Stimulated activated CD4-positive, alpha-beta T cell treated with anti-CD3 and anti-CD28 coated beads, TNF-alpha, amount 100 ng/mL, for 48 hours (primary cell): ENCODE measurements around the gene LINC01488.

Experiments
- DNase-seq, 3 donors: peaks; one replicate each; pipeline ENCODE4 v3.0.0-alpha.2; 2020; ENCODE audit warnings: low read depth in 3 of 3

Gene LINC01488

DNA sequence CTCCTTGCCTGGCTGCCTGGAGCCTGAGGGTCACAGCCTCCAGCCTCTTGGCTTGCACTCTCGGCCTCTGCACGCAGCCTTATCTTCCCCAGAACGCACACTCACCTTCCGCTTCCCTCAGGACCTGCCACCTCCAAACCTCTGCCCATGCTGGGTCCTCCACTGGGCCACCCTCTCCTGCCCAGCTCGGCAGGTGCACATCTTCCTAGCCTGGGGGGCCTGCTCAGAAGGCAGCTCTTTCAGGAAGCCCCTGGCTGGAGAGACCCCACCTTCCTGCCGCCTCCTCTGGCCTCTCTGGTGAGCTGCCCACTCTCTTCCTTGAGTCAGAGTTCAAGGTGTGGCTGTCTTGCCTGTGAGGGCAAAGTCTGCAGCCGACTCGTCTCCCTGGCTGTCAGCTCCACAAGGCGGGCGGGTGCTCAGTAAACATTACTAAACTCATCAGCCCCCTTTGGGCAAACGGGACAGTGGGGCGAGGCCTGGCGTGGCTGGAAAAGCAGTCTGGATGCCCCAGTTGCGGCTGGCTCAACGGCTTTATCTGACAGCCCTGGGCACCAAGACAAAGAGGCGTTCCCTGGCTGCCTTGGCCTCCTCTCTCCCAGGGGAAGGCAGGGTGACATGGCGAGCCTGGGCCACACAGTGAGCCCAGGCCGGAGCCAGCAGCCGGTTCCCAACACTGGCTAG lies 1.7 kb upstream of the LINC01488 start:
- no peak for DNase-seq

DNA sequence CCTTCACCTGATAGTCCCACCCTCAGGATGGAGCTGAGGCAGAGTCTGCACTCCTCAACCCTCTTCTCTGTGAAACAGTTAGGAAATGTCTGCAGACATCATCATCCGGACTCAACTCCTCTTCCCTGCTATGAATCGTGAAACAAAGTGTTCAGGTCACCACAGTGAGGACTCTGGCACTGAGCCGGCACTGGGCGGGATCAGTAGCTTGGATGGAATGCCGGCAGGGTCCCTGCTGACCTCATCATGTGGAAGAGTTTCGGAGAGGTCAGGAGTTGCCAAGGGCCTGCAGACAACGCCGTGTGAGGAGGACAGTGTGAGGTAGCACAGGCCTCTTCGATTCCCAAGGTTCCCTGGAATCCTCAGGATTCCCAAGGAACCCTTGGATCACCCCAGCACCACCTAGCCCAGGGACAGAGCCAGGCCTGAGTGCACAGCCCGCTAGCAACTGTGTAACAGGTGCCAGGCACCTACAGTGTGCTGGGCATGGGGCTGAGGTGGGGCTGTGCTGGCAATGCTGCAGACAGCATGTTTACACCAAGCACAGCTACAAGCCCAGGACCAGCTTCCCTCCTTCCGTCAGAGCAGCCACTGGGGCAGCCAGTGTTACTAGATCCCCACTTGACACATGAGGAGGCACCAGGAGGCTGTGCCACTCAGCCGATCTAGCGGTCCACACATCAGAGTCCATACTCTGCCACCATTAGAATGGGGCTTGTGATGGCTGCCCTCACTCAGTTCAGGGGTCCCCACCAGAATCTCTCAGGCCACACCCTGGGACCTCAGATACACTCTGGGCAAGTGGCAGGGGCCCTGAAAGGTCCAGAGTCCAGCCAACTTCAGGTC lies 693 bp upstream of the LINC01488 start:
- no peak for DNase-seq

DNA sequence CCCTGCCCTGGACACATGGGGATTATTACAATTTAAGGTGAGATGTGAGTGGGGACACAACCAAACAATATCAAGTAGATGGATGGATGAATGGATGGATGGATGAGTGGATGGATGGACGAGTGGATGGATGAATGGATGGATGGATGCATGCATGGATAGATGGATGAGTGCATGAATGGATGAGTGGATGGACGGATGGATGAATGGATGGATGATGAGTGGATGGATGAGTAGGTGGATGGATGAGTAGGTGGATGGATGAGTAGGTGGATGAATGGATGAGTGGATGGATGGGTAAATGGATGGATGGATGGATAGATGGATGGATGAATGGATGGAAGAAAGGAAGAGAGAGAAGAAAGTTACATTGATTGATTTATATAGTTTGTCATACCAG lies 859 bp downstream of the LINC01488 start:
- no peak for DNase-seq

DNA sequence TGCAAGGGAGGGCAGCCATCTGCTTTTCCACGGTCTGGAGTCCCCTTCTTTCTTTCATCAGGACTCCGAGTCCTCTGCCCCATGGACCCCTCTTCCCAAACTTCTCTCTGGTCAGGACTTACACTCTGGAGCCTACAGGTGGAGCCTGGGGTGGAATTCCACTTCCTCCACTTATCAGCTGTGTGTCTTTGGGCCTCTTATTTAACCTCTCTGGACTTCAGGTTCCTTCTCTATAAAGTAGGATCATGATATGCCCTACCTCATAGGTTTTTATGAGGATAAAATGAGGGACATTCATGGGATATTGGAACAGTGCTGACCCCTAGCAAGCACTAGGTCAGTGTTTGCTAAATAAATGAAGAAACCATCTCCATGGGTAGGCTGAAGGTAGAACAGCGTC lies 1.7 kb downstream of the LINC01488 start:
- DNase-seq, result no peak

DNA sequence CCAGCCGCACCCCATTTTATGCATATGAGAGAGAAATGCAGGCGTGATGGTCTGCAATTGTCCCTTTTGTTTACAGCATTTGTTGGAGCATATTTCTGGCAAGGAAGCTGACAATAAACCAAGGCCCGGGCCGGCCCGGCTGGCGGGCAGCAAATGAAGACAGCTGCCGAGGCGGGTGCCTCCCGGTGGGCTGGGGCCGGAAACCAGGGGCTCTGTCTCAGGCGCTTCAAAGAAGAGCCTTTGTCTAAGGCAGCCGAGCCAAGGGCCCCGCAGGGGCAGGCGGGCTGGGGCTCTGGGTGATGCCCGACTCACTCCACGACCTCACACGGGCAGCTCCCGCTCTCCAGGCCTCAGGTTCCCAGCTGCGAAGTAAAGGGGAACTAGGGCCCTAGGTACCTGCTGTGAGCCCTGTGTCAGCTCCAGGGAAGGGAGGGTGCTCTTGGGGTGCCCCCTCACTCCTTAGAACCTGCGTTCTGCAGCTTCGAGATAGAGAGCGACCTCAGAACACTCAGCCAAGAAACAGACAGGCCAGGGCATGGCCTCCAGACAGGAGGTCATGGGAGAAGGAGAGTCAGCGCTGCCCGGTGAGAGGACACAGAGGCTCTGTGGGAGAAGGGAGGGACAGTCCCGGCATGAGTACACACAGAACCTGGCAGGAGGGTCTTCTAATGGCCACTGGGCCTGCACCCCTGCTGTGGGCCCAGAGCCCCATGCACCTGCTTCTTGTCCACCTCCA lies 2.4 kb downstream of the LINC01488 start:
- DNase-seq, result no peak

DNA sequence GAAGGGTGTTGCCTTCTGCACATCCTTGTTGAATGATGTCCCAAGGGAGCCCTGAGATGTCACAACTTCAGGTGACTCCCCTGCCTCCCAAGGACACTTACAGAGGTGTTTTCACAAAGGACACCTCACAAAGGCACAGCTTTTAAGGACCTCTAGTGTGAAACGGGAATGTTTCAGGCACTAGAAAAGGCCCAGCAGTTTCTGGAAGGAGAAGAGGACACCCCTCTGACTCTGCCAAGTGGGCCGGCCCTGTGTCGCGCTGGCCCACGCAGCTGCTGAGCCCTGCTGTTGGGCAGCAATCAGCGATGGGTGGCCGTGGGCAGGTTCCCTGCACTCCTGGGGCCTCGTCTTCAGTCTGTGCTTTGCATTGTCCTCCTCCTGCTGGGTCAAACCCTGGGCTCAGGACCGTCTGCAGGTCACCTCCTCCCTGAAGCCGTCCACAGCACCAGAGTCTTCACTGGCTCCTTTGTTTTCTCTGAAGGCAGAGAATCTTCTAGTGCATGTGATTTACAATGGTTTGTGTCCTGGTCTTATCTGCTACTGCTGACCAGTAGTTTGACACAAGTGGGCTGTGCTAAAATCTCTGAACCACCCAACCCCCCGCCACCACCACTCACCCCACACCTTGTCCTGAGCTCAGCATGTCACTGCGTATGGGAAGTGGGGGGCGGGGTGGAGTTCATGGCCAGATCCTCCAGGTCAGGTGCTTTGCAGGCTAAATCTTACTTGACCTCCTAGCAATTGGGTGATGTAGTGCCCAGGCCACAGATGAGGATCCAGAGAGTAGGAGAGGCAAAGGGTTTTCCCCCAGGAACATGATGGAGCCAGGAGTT lies 3.2 kb downstream of the LINC01488 start:
- DNase-seq, result no peak

DNA sequence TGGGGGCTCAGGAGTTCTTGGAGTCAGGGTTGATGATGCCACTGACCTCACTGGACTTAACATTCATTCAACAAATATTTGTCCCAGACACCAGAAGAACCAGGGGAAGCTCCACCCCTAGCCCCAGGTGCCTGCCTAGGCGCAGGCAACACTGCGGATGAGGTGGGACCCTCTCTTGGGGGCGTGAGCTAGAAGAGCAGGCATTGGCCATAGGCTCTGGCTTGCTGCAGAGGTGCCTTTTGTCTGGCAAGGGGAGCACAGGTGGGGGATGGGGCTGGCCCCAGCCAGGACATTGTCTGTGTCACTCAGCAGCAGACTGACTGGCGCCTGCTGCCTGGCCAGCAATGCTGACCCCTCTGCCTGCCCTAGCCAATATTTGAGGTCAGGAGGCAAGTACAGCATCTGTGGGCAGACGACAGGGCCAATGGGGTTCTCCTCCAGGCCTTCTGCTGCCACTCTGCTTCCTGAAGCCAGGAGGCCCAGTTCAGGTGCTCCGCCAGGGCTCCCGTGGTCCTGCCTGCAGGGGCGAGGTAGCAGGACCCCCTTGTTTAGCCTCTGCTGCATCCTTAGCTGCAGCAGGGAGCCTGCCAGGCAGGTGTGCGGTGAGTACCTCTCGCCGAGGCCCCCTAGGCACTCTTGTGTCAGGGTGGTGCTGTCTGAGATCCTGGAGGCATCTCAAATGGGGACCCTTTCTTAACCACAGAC lies 4.0 kb downstream of the LINC01488 start:
- no peak for DNase-seq

DNA sequence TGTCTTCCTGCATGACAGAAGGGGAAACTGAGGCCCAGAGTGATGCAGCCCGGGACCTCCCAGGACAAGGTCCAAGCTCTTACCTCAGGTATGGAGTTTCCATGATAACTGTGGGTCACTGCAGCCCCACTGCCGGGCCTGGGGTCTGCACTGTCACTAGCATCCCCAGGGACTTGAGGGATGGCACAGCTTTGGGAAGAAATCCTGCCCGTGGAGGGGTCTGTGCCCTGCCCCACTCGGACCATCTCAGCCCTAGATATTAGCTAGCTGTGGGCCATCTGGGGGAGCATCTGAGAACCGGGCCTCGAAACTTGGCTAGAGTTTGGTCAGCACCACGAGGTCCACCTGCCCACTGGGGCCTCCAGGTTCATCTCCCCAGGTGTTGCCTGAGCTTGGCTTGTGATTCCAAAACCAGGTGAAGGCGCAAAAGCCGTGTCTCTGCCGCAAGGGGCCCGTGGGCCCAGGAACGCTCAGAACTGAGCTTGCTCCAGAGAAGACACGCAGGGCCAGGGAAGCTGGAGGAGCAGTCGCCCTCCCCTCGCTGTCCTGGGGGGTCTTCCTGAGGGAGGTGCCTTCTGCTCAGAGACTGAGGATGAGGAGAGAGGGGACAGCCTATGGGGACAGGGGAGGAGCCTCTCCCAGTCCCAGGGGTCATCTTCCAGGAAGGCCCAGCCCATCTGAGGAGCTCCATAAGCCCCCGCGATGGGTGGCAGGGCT lies 4.8 kb downstream of the LINC01488 start:
- DNase-seq, result no peak

DNA sequence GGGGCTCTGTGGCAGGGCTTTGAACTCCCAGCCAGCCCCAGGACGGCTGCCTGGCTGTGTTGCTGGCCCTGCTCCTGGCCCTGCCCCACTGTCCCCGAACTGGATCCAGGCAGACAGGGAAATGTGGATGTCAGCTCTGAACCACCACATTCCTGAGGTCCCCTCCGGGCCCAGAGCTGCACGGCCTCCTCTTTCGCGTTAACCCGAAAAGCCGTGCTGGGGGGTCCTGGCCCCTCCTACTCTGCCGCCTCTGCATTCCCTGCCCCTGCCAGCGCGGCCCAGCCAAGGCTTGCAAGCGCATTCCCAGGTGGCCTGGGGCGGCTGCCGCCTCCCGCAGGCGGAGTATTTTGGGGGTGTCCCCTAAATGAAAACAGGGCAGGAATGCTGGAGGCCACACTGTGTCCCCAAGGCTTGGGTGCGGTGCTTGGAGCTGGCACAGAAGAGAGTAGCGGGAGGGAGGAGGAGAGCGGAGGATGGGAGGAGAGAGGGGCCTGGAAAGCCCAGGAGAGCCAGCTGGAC lies 5.4 kb downstream of the LINC01488 start:
- no peak for DNase-seq

DNA sequence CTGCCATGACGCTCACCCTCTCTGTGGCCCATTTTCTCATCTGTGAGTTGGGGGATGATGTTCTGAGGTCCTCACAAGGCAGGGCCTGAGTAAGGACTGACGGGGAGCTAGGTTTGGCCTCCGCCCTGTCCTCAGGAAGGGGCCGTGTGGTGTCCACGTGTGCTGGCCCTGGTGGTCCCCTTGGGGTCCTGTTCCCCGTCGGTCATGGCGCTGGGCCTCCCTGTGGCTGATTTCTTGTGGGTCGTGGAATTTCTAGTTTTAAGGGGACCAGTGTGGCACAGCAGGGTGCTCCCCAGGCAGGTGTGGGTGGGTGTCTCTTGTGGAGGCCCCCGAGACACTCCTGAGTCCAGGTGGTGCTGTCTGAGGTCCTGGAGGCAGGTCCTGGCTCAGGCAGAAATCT lies 5.9 kb downstream of the LINC01488 start:
- no peak for DNase-seq

DNA sequence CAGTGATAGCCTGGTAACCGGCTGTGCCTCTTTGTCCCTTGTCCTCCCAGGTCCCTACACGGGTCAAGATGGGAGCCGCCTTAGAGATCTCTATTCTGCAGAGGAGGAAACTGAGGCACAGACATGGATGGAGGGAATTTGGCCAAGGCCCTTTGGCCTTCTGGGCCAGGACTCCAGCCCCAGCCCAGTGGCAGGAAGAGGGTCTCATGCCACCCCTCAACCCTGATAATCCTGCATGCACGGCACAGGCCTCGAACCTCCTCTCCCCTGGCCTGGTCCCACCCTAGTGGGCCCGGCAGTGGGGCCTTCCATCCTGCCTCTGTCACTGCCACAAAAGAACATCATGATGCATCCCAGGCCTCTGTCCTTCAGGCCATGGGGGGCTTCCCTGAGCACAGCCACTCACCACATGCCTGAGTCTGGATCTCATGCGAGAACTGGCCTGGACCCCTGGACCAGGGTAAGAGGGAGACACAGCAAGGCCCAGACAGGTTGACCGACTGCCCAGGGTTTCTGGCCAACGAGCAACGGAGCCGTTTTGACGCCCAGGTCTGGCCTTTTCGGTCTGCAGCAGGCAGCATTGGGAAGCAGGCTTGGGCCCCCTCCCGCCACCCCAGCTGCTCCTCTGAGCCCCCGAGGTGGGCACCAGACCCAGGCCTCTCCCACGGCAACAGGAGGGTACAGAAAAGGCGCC lies 6.5 kb downstream of the LINC01488 start:
- no peak for DNase-seq

DNA sequence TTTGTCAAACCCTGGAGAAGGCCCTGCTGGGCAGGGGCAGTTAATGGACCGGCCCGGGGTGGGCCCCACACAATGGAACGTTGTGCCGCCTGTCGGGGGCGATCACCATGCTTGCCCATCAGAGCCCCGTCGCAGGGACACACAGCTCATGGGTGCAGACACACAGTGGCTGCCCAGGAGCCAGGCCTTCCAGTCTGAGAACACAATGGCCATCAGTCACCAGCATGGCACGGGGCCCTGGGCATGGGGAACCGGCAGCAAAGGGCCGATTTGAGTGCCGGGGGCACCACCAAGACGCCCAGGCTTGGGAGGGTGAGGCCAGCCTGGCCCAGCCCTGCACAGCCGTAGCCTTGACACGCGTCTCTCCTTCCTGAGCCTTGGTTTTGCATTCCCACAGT lies 7.1 kb downstream of the LINC01488 start:
- DNase-seq, result no peak

DNA sequence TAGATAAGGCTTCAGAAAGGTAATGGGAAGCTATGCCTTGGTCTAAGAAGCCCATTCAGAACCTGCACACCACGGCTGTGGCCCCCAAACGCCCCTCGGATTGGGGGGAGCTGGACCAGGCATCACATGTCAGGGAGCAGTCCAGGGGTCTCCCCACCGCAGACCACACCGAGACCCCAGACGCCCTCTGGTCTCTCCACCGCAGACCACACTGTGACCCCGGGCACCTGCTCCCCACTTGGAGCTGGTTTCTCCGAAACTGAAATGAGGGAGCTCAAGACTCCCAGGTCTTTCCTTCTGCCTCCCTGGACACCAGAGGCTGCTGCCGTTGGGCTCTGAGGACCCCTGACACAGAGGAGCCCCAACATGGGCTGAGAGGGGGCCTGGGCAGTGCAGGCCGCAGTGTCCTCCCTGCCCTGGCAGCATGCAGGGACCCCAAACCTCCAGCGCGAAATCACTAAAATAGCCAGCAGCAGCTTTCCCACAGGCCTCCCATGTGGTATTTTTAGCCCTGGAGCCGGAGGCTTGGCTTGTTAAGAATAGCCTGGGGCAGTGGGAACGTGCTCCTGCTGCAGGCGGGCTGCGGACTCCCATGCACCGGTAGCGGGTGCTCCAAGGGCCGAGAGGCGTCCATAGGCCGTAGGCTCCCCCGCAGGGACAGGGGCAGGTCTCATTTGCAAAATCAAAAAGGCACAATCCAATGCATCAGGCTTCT lies 7.7 kb downstream of the LINC01488 start:
- no peak for DNase-seq

DNA sequence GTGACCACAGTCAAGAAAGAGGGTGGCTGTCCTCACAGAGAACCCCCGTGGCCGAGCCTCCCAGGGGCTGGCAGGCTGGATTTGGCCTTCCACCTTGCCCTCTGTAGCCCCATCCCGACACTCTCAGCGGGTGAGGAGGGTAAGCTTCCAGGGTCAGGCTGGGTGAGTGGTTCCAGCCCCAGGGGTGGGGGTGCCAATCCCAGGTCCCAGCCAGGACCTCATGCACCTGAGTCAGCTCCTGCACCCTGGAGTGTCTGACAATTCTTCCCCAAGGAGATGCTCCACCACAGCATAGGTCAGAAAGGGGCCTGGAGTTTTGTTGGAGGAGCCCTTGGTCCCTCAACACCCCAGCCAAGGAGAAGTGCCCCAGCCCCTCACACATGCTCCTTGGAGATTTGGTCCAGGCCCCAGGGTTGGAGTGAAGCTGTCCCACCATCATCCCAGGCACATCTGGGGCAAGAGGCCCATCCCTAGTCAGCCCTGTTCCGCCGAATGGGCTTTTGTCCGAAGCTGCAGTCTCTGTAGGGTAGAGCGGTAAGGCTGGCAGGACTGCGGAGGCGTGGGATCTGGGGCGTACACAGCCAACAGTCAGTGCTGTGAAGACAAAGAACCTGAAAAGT lies 8.4 kb downstream of the LINC01488 start:
- no peak for DNase-seq

DNA sequence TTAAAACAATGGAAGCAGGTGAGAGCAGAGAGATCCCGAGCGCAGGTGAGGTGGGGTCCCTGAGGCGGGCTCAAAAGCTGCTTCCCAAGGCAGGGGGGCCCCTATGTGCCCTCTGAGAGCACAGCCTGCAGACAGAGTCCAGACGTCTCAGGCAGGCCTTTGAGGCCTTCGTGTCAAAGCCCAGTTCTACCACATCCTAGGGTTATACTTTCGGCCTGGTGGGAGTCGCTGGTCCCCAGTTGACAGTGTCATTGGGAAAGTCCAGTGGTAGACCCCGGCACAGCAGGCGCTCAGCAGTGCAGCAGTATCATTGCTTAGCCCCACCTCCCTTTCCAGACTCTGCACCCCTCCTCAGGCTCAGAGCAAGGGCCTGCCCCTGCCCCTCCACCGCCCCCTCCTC lies 9.1 kb downstream of the LINC01488 start:
- DNase-seq, result no peak

DNA sequence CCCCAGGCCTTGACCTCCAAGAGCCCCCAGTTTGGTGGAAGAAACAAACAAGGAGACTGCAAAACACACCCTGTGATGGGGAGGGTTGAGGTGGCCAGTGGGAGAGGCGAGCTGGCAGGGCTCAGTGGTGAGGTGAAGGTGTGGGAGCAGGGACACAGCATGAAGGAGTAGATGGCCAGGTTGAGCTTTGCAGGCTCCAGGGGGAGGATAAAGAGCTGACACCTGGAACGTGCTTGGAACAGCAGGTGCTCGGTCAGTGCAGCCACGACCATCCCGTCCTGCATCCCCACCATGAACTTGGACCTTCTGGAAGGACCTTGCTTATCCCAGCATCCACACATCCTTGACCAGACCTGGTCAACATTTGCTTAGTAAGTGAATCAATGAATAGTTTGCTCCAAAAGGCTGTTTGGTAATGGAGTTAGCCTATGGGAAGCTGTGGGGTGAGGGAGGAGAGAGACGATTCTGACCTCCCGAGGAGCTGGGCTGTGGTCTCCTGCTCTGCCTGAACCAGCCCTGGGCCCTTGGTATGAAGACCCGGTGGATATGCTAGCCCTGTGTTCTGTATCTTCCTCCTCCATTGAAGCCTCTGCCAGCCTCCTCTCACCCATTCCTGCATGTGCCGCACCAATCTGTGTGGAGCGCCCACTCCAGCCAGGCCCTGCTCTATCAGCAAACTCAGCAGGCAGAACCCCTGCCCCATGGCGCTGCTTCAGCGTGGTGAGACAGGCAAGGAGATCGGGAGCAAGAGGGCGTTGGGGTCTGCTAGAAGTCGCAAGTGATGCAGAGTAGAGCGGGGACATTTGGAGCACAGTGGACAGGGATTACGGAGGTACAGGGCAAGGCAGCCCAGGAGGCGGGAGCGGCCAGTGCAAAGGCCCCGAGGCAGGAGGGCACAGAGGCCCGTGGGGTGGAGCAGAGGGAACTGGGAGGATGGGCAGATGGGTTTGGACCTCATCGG lies 9.9 kb downstream of the LINC01488 start:
- no peak for DNase-seq
